Gastrocnemius medialis (tissue), 4 donors: ENCODE measurements around the gene PIK3CG. TPM values are rescaled to one million over a fixed set of nuclear protein-coding genes. Genes with fewer than 3 reads are reported as not detected.
"Not testable (repeated sequence)": the region's sequence is repeated elsewhere in the genome, so short reads cannot be mapped to it uniquely, and the experiment has no call there.

Experiments used
- ATAC-seq, 2 donors: fragments of 150-250 bp; one replicate each; pipeline ENCODE4 v1.9.1; 2016
- DNase-seq, 2 donors: peaks; one replicate each; pipeline ENCODE4 v3.0.0-alpha.2; 2019
- H3K27ac ChIP-seq, 4 donors: fragments of 200-600 bp; sonication (generic); 1 replicate in 1 of 4; 2 replicates in 3 of 4; pipeline ENCODE4 v1.5.1; 2016 to 2018; ENCODE audit warnings: mild to moderate bottlenecking in 2 of 4, moderate library complexity in 1 of 4
- H3K27me3 ChIP-seq, 3 donors: fragments of 200-600 bp; sonication (generic) in 2 of 3; 1 replicate in 1 of 3; 2 replicates in 2 of 3; pipeline versions ENCODE4 v1.5.1 to v1.6.0; 2016 to 2019; ENCODE audit warnings: mild to moderate bottlenecking in 1 of 3, moderate library complexity in 1 of 3
- H3K36me3 ChIP-seq, 2 donors: fragments of 200-600 bp; sonication (generic) in 1 of 2; one replicate each; pipeline ENCODE4 v1.5.1; 2017 to 2018
- H3K4me1 ChIP-seq, 2 donors: fragments of 200-600 bp; sonication (generic) in 1 of 2; one replicate each; pipeline ENCODE4 v1.5.1; 2016 to 2017; ENCODE audit warnings: mild to moderate bottlenecking in 2 of 2
- H3K4me3 ChIP-seq, 4 donors: fragments of 200-600 bp; sonication (generic) in 3 of 4; 1 replicate in 1 of 4; 2 replicates in 3 of 4; pipeline ENCODE4 v1.5.1; 2016 to 2019; ENCODE audit warnings: mild to moderate bottlenecking in 2 of 4
- H3K9me3 ChIP-seq, 3 donors: fragments of 200-600 bp; sonication (generic) in 2 of 3; 1 replicate in 1 of 3; 2 replicates in 2 of 3; pipeline ENCODE4 v1.5.1; 2016 to 2019
- CTCF ChIP-seq, 5 experiments: fragments of 450-650 bp in 3 of 5; fragments of 200-600 bp in 2 of 5; sonication (generic) in 2 of 5; IDR thresholded peaks in 4 of 5; conservative IDR thresholded peaks in 1 of 5; 1 replicate in 4 of 5; 2 replicates in 1 of 5; pipeline ENCODE4 v1.5.1; 2016 to 2019; ENCODE audit warnings: antibody characterized with exemption in 5 of 5, mild to moderate bottlenecking in 3 of 5, moderate library complexity in 3 of 5
- POLR2A ChIP-seq, 2 donors: fragments of 450-650 bp; IDR thresholded peaks; one replicate each; pipeline ENCODE4 v1.6.1; 2017; ENCODE audit warnings: antibody characterized with exemption in 2 of 2, mild to moderate bottlenecking in 2 of 2, moderate library complexity in 2 of 2
- in situ Hi-C, 4 donors: fragments of 200-750 bp; cut with MboI; loops; one replicate each; pipeline versions ENCODE4 v1.15.0 to v1.8.0; 2017; ENCODE audit warnings: low sequenced_read_pairs in 4 of 4
- intact Hi-C: fragments of 100-400 bp; cut with DNase I; formaldehyde crosslinking; loops from one replicate; pipeline ENCODE4 v1.15.1; 2023; ENCODE audit warnings: low total_unique reads
- total RNA-seq, 4 donors: library from RNA; depleted of rRNA; stranded (reverse); fragments of >200 nt; gene quantifications; one replicate each; pipeline versions ENCODE4 v1.1.0 to v1.2.3, GENCODE V29; 2016

The PIK3CG gene
- total RNA-seq, 4 donors from 2014 or later = 0.51 to 1.4 (median 0.83) TPM

DNA sequence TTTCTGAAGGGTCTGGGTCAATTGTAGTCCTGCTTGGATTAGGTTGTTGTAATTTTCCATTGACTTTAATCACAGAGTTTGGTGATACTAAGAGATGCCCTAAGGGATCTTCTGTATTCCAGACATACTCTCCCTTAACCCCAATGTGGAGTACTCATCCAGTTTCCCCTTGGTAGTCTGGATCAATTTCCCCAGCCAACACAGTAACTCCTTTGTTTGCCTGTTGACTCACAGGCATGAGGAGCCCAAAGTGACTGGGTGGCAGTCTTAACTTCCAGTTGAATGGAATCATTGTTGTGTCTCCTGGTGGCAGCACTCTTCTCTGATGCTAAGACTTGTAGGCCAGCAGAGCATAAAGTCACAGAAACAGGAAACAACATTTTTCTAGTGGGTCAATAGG is 41.5 kb upstream of the PIK3CG start:
- in situ Hi-C loops (no loop called here), intact Hi-C loops (no loop called here)
- no peaks in the 10 kb centered on the region for H3K27me3 ChIP-seq
- no peaks in the 10 kb centered on the region for H3K9me3 ChIP-seq
- H3K36me3 ChIP-seq = no peaks in the 10 kb centered on the region
- H3K4me3 ChIP-seq = no peak overlapping the region
- H3K27ac ChIP-seq = no peak overlapping the region
- TF ChIP-seq CTCF (IDR thresholded peaks at IDR 0.05 in 4 of 5, conservative IDR thresholded peaks at IDR 0.05 in 1 of 5) = no peak
- TF ChIP-seq POLR2A (IDR thresholded peaks at IDR 0.05) = no peak
- no peak for DNase-seq
- no peak for ATAC-seq
- no peaks in the 10 kb centered on the region for H3K4me1 ChIP-seq

GRCh38 chr7:106824458-106824857 is 40.6 kb upstream of the PIK3CG start:
- DNase-seq (no peak), ATAC-seq (no peak)
- no peak for TF ChIP-seq CTCF (IDR thresholded peaks at IDR 0.05 in 4 of 5, conservative IDR thresholded peaks at IDR 0.05 in 1 of 5)
- TF ChIP-seq POLR2A (IDR thresholded peaks at IDR 0.05) = no peak
- in situ Hi-C loops = no loop called here
- Histone ChIP-seq H3K27me3 (no peaks in the 10 kb centered on the region), H3K4me1 (no peaks in the 10 kb centered on the region), H3K4me3 (no peak overlapping the region), H3K36me3 (no peaks in the 10 kb centered on the region), H3K9me3 (no peaks in the 10 kb centered on the region), H3K27ac (no peak overlapping the region)
- intact Hi-C loops = no loop called here

DNA sequence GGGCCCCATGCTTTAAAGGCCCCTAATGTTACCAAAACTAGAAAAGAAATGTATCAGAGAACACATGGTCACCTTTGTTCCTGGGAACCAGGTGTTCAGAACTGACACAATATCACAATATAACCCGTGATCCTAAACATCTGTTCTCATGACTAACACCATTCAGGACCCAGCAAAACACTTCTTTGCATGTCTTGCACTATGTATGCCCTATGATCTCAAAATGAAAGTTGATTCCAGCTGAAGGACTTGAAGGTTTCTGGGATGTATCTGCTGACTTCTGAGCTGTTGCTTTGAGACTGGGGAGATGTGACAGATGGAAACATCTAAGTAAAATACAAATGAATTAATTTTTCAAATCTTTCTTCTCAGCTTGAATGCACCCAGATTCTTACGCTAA is 37.5 kb upstream of the PIK3CG start:
- in situ Hi-C loops = no loop called here
- H3K27me3 ChIP-seq = no peaks in the 10 kb centered on the region
- H3K9me3 ChIP-seq = no peaks in the 10 kb centered on the region
- no peaks in the 10 kb centered on the region for H3K36me3 ChIP-seq
- H3K4me3 ChIP-seq = no peak overlapping the region
- no peak for ATAC-seq
- DNase-seq = no peak
- TF ChIP-seq CTCF (IDR thresholded peaks at IDR 0.05 in 4 of 5, conservative IDR thresholded peaks at IDR 0.05 in 1 of 5) (no peak), POLR2A (IDR thresholded peaks at IDR 0.05) (no peak)
- no peaks in the 10 kb centered on the region for H3K4me1 ChIP-seq
- no peak overlapping the region for H3K27ac ChIP-seq
- intact Hi-C loops = no loop called here

GRCh38 chr7:106829496-106829895 is 35.6 kb upstream of the PIK3CG start:
- H3K27me3 ChIP-seq = no peaks in the 10 kb centered on the region
- no peak overlapping the region for H3K27ac ChIP-seq
- no peak overlapping the region for H3K4me3 ChIP-seq
- ATAC-seq (no peak), DNase-seq (no peak)
- in situ Hi-C loops = no loop called here
- no peaks in the 10 kb centered on the region for H3K9me3 ChIP-seq
- TF ChIP-seq CTCF (IDR thresholded peaks at IDR 0.05 in 4 of 5, conservative IDR thresholded peaks at IDR 0.05 in 1 of 5) (no peak), POLR2A (IDR thresholded peaks at IDR 0.05) (no peak)
- intact Hi-C loops = no loop called here
- H3K4me1 ChIP-seq = no peaks in the 10 kb centered on the region
- H3K36me3 ChIP-seq = no peaks in the 10 kb centered on the region

- intact Hi-C loops, ATAC-seq, DNase-seq, H3K36me3 ChIP-seq, H3K4me3 ChIP-seq, H3K27me3 ChIP-seq, H3K27ac ChIP-seq, in situ Hi-C loops, H3K4me1 ChIP-seq, H3K9me3 ChIP-seq: not testable (repeated sequence)
Measured at GRCh38 chr7:106830896-106831295, 34.2 kb upstream of the PIK3CG start.
